Measurements from ENCODE around the gene L2HGDH.
A peak's percentile ranks its signal among the peaks of the same experiment; 100 is the strongest.

DNA sequence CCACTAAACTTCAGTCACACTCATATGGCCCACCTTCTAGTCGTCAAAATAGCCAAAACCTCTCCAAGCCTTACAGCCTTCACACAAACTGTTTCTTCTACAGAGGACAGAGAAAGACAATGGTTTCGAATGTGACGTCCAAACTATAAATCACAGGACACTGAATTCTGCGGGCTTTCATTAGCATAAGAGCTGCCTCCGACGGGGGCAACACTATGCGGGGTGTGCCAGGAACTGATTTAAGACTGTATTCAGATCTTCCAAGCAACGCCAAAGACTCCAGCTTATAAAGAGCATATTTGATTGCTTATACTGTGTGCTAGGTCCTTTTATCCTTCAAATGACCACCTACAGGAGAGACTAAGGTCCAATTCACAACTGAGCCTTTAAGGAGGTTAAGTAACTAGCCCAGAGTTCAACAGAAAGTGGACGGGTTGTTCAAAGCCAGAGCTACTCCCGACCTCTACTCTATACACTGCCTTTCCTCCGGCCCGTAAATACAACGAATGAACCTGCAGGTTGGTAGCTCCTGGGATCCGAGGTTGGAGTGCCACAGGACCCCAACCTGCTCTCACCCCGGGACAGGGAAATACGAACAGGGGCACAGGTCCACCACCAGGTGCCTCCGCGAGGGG is 575 bp downstream of the L2HGDH start:
- TF ChIP-seq, protein P1, sequence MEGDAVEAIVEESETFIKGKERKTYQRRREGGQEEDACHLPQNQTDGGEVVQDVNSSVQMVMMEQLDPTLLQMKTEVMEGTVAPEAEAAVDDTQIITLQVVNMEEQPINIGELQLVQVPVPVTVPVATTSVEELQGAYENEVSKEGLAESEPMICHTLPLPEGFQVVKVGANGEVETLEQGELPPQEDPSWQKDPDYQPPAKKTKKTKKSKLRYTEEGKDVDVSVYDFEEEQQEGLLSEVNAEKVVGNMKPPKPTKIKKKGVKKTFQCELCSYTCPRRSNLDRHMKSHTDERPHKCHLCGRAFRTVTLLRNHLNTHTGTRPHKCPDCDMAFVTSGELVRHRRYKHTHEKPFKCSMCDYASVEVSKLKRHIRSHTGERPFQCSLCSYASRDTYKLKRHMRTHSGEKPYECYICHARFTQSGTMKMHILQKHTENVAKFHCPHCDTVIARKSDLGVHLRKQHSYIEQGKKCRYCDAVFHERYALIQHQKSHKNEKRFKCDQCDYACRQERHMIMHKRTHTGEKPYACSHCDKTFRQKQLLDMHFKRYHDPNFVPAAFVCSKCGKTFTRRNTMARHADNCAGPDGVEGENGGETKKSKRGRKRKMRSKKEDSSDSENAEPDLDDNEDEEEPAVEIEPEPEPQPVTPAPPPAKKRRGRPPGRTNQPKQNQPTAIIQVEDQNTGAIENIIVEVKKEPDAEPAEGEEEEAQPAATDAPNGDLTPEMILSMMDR (IDR thresholded peaks at IDR 0.05) = peak; percentile 37 to 84 (median 59)
- no peak for TF ChIP-seq POLR2A (IDR thresholded peaks at IDR 0.05)
- TF ChIP-seq EP300 (IDR thresholded peaks at IDR 0.05; ENCODE audit: low read depth) = no peak
